DOHH2 (cell line): ENCODE measurements around the gene NEK3.

Source experiments
- EZH2phosphoT487 ChIP-seq: fragments of 200-600 bp; sonication (generic); IDR thresholded peaks from 2 replicates; pipeline ENCODE4 v1.6.1; 2017; ENCODE audit warnings: borderline replicate concordance, mild to moderate bottlenecking, antibody characterized with exemption, low read length, moderate library complexity, mixed read lengths
- TF ChIP-seq, protein P1 (sequence below): fragments of 200-600 bp; sonication (generic); IDR thresholded peaks from one replicate; pipeline ENCODE4 v1.5.1; 2014; ENCODE audit warnings: antibody characterized with exemption, mild to moderate bottlenecking, low read depth, low read length; ENCODE audit not compliant: poor library complexity, severe bottlenecking

DNA sequence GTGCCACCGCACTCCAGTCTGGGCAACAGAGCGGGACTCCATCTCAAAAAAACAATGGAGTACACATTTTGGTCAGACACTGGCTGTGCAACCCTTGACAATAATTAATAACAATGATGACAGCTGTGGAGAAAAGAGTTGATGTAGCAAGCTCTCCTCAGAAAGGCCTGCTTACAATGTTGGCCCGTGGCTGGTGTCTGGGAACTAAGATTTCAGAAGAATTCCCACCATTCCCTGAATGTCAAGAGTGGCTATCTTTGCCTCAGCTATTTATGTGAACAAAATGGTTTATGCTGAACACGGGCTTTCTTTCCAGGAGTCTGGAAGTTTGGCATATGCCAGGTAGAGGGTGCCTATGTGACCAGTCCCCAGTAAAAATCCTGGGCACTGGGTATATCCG lies 56.0 kb downstream of the NEK3 start:
- TF ChIP-seq, protein P1, sequence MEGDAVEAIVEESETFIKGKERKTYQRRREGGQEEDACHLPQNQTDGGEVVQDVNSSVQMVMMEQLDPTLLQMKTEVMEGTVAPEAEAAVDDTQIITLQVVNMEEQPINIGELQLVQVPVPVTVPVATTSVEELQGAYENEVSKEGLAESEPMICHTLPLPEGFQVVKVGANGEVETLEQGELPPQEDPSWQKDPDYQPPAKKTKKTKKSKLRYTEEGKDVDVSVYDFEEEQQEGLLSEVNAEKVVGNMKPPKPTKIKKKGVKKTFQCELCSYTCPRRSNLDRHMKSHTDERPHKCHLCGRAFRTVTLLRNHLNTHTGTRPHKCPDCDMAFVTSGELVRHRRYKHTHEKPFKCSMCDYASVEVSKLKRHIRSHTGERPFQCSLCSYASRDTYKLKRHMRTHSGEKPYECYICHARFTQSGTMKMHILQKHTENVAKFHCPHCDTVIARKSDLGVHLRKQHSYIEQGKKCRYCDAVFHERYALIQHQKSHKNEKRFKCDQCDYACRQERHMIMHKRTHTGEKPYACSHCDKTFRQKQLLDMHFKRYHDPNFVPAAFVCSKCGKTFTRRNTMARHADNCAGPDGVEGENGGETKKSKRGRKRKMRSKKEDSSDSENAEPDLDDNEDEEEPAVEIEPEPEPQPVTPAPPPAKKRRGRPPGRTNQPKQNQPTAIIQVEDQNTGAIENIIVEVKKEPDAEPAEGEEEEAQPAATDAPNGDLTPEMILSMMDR: no peak
- no peak for TF ChIP-seq EZH2phosphoT487
